Tibial artery (tissue), 4 donors: ENCODE measurements around the gene POU6F1.
A peak's percentile ranks its signal among the peaks of the same experiment; 100 is the strongest.

Experiments
- DNase-seq, 2 donors: peaks; one replicate each; pipeline ENCODE4 v3.0.0-alpha.2; 2019
- H3K27ac ChIP-seq, 2 donors: fragments of 200-600 bp; sonication (generic) in 1 of 2; 1 replicate in 1 of 2; 2 replicates in 1 of 2; pipeline ENCODE4 v1.5.1; 2018 to 2019; ENCODE audit warnings: mild to moderate bottlenecking in 1 of 2
- H3K27me3 ChIP-seq, 2 donors: fragments of 200-600 bp; sonication (generic) in 1 of 2; one replicate each; pipeline versions ENCODE4 v1.5.1 to v1.6.0; 2016 to 2019
- H3K36me3 ChIP-seq, 3 donors: fragments of 200-600 bp; sonication (generic) in 2 of 3; one replicate each; pipeline ENCODE4 v1.5.1; 2016 to 2019; ENCODE audit warnings: mild to moderate bottlenecking in 2 of 3
- H3K4me1 ChIP-seq, 4 donors: fragments of 200-600 bp; sonication (generic) in 2 of 4; 1 replicate in 3 of 4; 2 replicates in 1 of 4; pipeline ENCODE4 v1.5.1; 2016 to 2019
- H3K4me3 ChIP-seq, 2 donors: fragments of 200-600 bp; sonication (generic) in 1 of 2; 1 replicate in 1 of 2; 2 replicates in 1 of 2; pipeline ENCODE4 v1.5.1; 2018 to 2019; ENCODE audit warnings: mild to moderate bottlenecking in 2 of 2
- H3K9me3 ChIP-seq, 3 donors: fragments of 200-600 bp; sonication (generic) in 1 of 3; one replicate each; pipeline ENCODE4 v1.5.1; 2016 to 2019
- CTCF ChIP-seq, 2 experiments: fragments of 200-600 bp in 1 of 2; fragments of 450-650 bp in 1 of 2; IDR thresholded peaks; one replicate each; pipeline ENCODE4 v1.5.1; 2017 to 2019; ENCODE audit warnings: antibody characterized with exemption in 2 of 2, mild to moderate bottlenecking in 1 of 2, moderate library complexity in 1 of 2
- intact Hi-C: fragments of 100-400 bp; cut with DNase I; formaldehyde crosslinking; loops from one replicate; pipeline ENCODE4 v1.15.0; 2023; ENCODE audit warnings: low total_unique reads

POU6F1 gene

GRCh38 chr12:51218607-51219161, 822 bp upstream of the POU6F1 start:
- TF ChIP-seq CTCF (IDR thresholded peaks at IDR 0.05), result no peak
- peak in 1 of 2 donors; percentile 61 for DNase-seq
- Histone ChIP-seq H3K27ac (peak overlapping the region; percentile 97 to 98), H3K9me3 (no peaks in the 10 kb centered on the region), H3K27me3 (no peaks in the 10 kb centered on the region), H3K4me3 (peak overlapping the region; percentile 82 to 94), H3K36me3 (no peaks in the 10 kb centered on the region), H3K4me1 (peaks cover 0 to 28% (median 11%) of the 10 kb centered on the region in 4 donors)
- intact Hi-C loops, result no loop called here

- Histone ChIP-seq H3K4me1 (peaks cover 0 to 28% (median 11%) of the 10 kb centered on the region in 4 donors), H3K4me3 (peak overlapping the region; percentile 82 to 94), H3K27me3 (no peaks in the 10 kb centered on the region), H3K36me3 (no peaks in the 10 kb centered on the region), H3K27ac (peak overlapping the region; percentile 97 to 98), H3K9me3 (no peaks in the 10 kb centered on the region)
- TF ChIP-seq CTCF (IDR thresholded peaks at IDR 0.05), result peak; percentile 11 to 16
- intact Hi-C loops, result loop anchor here (2.0 kb wide), 1 partner anchor 45 kb away; the partner anchor contains the start of gene TFCP2
- peak; percentile 58 to 79 for DNase-seq
Measured at GRCh38 chr12:51217133-51217967, 512 bp downstream of the POU6F1 start.

GRCh38 chr12:51216642-51217041, 1.2 kb downstream of the POU6F1 start:
- Histone ChIP-seq H3K36me3 (no peaks in the 10 kb centered on the region), H3K9me3 (no peaks in the 10 kb centered on the region), H3K27me3 (no peaks in the 10 kb centered on the region), H3K4me1 (peaks cover 0 to 28% (median 11%) of the 10 kb centered on the region in 4 donors), H3K4me3 (peak overlapping the region; percentile 82 to 94), H3K27ac (peak overlapping the region; percentile 97 to 98)
- no peak for TF ChIP-seq CTCF (IDR thresholded peaks at IDR 0.05)
- intact Hi-C loops, result loop anchor here (2.0 kb wide), 1 partner anchor 44 kb away; the partner anchor contains the start of gene TFCP2
- DNase-seq, result no peak

- no peak overlapping the region for H3K27ac ChIP-seq
- H3K27me3 ChIP-seq, result no peaks in the 10 kb centered on the region
- H3K36me3 ChIP-seq, result peaks cover 0 to 8% (median 0%) of the 10 kb centered on the region in 3 donors
- no peak for TF ChIP-seq CTCF (IDR thresholded peaks at IDR 0.05)
- intact Hi-C loops, result loop anchor here (5.0 kb wide), 1 partner anchor 128 kb away; no protein-coding TSS in a partner anchor
- DNase-seq, result no peak
- no peaks in the 10 kb centered on the region for H3K9me3 ChIP-seq
- H3K4me3 ChIP-seq, result no peak overlapping the region
- peaks cover 0 to 28% (median 11%) of the 10 kb centered on the region in 4 donors for H3K4me1 ChIP-seq
Measured at GRCh38 chr12:51214895-51215294, 3.0 kb downstream of the POU6F1 start.

GRCh38 chr12:51210690-51211395, 7.0 kb downstream of the POU6F1 start:
- intact Hi-C loops, result loop anchor here (5.0 kb wide), 1 partner anchor 124 kb away; no protein-coding TSS in a partner anchor
- Histone ChIP-seq H3K27ac (no peak overlapping the region), H3K4me3 (no peak overlapping the region), H3K27me3 (no peaks in the 10 kb centered on the region), H3K9me3 (no peaks in the 10 kb centered on the region), H3K36me3 (peaks cover 0 to 25% (median 6%) of the 10 kb centered on the region in 3 donors), H3K4me1 (peaks cover 0 to 4% (median 0%) of the 10 kb centered on the region in 4 donors)
- TF ChIP-seq CTCF (IDR thresholded peaks at IDR 0.05), result no peak
- DNase-seq, result no peak
